ENCODE measurements around the gene BBS9.

BBS9 gene

DNA sequence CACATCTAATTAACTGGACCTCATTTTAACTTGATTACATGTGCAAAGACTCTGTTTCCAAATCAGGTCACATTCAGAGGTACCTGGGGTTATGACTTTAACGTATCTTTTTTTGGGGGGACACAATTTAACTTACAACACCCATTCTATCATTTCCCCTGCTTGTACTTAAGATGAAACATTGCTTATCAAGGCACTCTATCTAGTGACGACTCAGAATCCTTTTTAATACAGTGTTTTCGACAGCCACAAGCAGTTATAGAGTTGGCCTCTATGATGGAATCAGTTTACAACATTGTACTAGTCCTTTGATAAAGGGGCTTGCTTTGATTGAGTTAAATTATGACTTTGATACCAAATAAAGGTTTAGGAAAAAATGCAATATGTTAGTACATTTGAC lies 22.7 kb downstream of the BBS9 start:
- TF ChIP-seq, protein P1, sequence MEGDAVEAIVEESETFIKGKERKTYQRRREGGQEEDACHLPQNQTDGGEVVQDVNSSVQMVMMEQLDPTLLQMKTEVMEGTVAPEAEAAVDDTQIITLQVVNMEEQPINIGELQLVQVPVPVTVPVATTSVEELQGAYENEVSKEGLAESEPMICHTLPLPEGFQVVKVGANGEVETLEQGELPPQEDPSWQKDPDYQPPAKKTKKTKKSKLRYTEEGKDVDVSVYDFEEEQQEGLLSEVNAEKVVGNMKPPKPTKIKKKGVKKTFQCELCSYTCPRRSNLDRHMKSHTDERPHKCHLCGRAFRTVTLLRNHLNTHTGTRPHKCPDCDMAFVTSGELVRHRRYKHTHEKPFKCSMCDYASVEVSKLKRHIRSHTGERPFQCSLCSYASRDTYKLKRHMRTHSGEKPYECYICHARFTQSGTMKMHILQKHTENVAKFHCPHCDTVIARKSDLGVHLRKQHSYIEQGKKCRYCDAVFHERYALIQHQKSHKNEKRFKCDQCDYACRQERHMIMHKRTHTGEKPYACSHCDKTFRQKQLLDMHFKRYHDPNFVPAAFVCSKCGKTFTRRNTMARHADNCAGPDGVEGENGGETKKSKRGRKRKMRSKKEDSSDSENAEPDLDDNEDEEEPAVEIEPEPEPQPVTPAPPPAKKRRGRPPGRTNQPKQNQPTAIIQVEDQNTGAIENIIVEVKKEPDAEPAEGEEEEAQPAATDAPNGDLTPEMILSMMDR (IDR thresholded peaks at IDR 0.05): no peak
- no peak for DNase-seq
- Histone ChIP-seq H3K4me1 (no peaks in the 10 kb centered on the region), H3K4me3 (no peak overlapping the region), H3K27me3 (no peaks in the 10 kb centered on the region), H3K9me3 (no peaks in the 10 kb centered on the region), H3K36me3 (peaks cover 0 to 13% (median 5%) of the 10 kb centered on the region in 3 donors), H3K27ac (no peak overlapping the region)
- intact Hi-C loops (cut with DNase I; ENCODE audit: low total_unique reads): no loop called here

DNA sequence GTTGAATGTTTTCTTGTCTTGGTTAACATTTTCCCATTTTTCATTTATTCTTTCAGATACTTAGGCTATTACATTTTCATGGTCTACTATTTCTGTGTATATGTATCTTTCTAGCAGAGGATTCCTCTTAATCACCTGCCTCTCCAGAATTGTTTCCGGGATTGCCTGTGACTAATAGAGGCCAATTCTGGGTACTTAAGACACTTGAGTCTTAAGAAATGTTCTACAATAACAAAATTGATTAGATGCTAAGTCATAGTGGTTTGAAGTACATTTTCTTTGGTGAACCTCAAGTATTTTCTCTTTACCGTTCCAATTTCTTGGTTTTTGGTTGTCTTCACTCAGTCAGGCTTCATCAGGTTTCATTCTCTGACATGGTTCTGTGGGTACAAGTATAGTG lies 26.4 kb downstream of the BBS9 start:
- H3K27me3 ChIP-seq: no peaks in the 10 kb centered on the region
- no peak overlapping the region for H3K4me3 ChIP-seq
- intact Hi-C loops (cut with DNase I; ENCODE audit: low total_unique reads): no loop called here
- TF ChIP-seq, protein P1 (IDR thresholded peaks at IDR 0.05): no peak
- DNase-seq: no peak
- no peaks in the 10 kb centered on the region for H3K4me1 ChIP-seq
- no peaks in the 10 kb centered on the region for H3K9me3 ChIP-seq
- peaks cover 0 to 13% (median 5%) of the 10 kb centered on the region in 3 donors for H3K36me3 ChIP-seq
- no peak overlapping the region for H3K27ac ChIP-seq

DNA sequence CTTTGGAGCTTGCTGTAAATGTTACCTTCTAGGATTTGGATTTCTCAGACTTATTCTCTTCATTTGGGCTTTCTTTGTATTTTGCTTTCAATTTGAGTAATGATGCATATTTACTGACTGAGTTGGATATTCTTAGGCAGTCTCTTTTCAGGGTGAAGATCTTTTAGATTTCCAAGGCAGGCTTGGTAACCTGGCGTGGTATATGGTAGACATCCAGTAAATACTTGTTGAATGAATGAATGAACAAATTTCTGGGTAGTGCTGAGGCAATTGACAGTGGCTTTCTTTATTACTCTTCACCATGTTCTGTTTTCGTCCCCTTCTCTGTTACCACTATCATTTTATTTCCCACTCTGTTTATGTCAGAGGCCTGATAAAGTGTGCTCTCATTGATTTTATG lies 27.1 kb downstream of the BBS9 start:
- Histone ChIP-seq H3K4me3 (no peak overlapping the region), H3K9me3 (no peaks in the 10 kb centered on the region), H3K4me1 (no peaks in the 10 kb centered on the region), H3K27ac (no peak overlapping the region), H3K36me3 (peaks cover 0 to 13% (median 5%) of the 10 kb centered on the region in 3 donors), H3K27me3 (no peaks in the 10 kb centered on the region)
- DNase-seq: no peak
- intact Hi-C loops (cut with DNase I; ENCODE audit: low total_unique reads): no loop called here
- TF ChIP-seq, protein P1 (IDR thresholded peaks at IDR 0.05): no peak

DNA sequence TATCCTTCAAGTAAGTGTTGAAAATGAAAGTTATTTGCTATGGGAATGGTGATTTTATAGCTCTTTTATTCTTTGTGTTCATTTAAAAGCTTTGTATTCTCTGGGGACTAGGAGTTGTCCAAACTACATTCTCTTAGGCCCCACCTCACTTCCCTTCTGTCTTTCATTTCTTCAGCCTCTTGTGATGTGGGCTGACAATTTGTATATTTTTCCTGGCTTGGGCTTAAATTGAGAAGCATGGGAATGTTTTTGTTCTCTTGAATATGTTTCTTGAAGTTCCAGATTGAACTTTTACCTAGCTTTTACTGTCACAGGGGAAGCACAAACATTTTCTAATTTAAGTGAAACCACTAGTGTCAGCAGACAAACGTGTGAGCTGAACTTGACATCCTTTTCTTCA lies 27.9 kb downstream of the BBS9 start:
- H3K27me3 ChIP-seq: no peaks in the 10 kb centered on the region

DNA sequence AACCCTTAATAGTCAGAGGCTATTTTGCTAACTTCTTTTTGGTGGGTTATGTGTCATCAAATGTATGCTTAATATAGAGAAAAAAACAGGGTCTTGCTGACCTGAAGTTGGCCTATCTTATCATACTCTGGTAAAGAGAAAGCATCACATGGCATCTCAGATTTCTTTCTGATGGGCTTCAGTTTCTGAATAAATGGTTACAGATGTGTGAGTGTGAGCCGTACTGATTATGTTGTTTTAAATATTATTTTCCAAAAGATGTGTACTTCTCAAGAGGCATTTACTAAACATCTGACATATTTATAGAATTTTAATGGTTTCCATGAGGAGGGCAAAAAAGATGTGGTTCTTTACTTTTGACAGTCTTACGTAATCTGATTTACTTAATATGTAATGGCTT lies 28.4 kb downstream of the BBS9 start:
- TF ChIP-seq, protein P1 (IDR thresholded peaks at IDR 0.05): no peak
- DNase-seq: no peak
- Histone ChIP-seq H3K9me3 (no peaks in the 10 kb centered on the region), H3K27me3 (no peaks in the 10 kb centered on the region), H3K4me3 (no peak overlapping the region), H3K4me1 (no peaks in the 10 kb centered on the region), H3K36me3 (peaks cover 0 to 13% (median 5%) of the 10 kb centered on the region in 3 donors), H3K27ac (no peak overlapping the region)
- intact Hi-C loops (cut with DNase I; ENCODE audit: low total_unique reads): no loop called here

More for the DNA sequence above, 27.9 kb downstream of the BBS9 start:
- H3K4me3 ChIP-seq: no peak overlapping the region
- no peak overlapping the region for H3K27ac ChIP-seq
- DNase-seq: no peak
- H3K9me3 ChIP-seq: no peaks in the 10 kb centered on the region
- peaks cover 0 to 13% (median 5%) of the 10 kb centered on the region in 3 donors for H3K36me3 ChIP-seq
- intact Hi-C loops (cut with DNase I; ENCODE audit: low total_unique reads): no loop called here
- TF ChIP-seq, protein P1 (IDR thresholded peaks at IDR 0.05): no peak
- H3K4me1 ChIP-seq: no peaks in the 10 kb centered on the region

DNA sequence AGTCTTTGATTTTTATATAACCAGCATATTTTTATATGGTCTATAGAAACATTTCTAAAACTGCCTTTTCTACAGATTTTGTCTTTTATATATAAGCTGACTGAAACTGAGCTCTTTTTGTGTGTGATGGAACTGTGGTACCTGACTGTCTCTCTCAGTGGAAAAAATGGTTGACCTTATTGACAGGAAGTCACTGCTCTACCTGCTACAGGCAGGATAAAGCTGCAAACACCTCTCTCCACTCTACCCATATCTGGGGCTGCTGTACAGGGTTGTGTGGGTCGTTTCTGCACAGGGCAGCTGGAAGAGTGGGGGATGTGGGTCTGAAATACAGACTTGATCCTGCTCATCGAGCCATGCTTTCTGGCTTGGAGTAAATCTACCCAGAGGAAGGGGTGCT lies 48.5 kb downstream of the BBS9 start:
- no peaks in the 10 kb centered on the region for H3K9me3 ChIP-seq
- no peak overlapping the region for H3K4me3 ChIP-seq
- no peak overlapping the region for H3K27ac ChIP-seq
- DNase-seq: no peak
- H3K36me3 ChIP-seq: peaks cover 28 to 34% (median 31%) of the 10 kb centered on the region in 3 donors
- TF ChIP-seq, protein P1 (IDR thresholded peaks at IDR 0.05): no peak
- intact Hi-C loops (cut with DNase I; ENCODE audit: low total_unique reads): no loop called here
- no peaks in the 10 kb centered on the region for H3K27me3 ChIP-seq
- no peaks in the 10 kb centered on the region for H3K4me1 ChIP-seq
